Kidney capillary endothelial cell (primary cell): ENCODE measurements around the gene INTS6.

Source experiments
- DNase-seq: peaks from one replicate; pipeline ENCODE4 v3.0.0-alpha.2; 2018; ENCODE audit warnings: low spot score

The INTS6 gene

GRCh38 chr13:51342706-51343105 is 110.1 kb downstream of the INTS6 start:
- no peak for DNase-seq

DNA sequence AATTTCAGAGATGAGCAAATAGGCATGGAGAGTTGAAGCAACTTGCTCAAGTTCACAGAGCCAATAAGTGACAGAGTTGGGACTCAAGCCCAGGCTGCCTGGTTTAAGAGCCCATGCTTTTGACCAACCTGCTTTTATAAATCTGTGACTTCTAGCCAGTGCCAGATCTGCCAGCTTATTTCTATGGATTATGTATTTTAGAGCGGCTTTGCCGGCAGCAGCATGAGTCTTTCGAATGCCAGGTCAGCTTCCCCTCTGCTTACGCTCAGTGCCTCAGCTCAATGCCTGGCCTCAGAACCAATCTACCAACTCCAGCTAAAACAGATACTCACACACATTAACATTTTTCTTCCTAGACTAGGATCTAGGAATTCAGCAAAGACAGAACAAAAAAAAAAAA is 111.0 kb downstream of the INTS6 start:
- no peak for DNase-seq

DNA sequence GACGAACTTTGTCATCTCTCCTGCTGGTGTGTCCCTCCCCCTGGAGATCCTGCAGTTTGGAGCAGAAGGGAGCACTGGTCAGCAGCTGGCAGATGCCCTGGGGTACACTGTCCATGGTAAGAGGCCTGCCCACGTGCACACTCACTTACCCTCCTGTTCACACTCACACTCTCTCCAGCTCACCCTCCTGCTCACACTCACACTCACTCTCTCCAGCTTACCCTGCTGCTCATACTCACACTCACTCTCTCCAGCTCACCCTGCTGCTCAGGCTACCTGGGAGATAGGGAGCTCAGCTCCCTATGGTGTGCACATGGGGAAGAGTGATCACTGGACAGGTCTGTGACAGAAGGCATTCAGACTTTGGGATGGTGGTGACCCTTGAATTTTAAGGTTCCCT is 111.6 kb downstream of the INTS6 start:
- no peak for DNase-seq

DNA sequence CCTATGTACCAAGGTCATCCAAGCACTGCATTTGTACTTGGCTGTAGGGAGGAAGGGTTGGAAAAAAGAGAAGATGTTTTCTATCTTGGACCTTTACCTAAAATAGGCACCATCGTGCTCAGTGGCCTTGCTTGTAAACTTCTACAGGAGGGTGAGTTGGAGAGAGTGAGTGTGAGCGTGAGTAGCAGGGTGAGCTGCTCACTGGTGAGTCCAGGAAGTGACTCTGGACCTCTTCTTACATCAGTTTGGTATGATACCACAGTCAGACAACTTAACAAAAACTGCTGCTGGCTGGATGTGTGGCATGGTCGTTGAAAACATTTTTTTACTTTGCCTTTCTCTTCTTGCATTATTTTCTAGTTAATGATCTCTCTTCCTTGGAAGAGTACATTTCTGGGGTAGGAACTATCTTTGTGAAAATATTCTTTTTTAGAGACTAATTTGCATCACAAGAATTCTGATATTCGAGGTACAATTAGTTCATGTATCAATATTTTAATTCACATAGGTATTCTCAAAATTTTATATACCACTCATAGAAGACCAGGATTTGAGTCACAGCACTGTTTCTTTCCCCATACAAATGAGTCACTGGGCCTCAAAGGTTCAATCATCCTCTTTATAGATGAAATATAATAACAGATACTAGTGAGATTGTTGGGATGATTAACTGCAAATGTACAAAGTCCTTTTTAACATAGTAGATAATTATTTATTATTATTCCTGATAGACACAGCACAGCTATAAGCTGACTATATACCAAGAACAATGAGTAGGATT is 112.7 kb downstream of the INTS6 start:
- no peak for DNase-seq

DNA sequence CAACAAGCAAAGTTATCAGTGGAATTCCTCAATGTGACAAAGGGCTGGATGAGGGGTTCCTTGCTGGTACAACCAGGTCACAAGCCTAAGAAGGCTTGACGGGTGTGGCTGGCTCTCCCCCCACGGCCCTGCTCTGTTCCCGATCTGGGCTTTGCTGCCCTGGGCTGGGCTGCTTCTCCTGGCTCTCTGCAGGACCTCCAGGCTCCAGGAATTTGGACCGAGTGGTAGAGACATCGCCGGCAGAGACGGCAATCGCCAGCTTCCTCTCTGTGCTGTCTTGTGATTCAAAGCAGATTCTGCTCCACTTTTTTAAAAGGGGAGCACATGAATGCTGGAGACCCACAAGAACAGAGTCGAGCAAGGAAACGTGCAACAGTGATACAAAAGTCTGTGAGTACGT is 113.5 kb downstream of the INTS6 start, which contains the start of gene SERPINE3:
Gene SERPINE3, plus strand, starts transcription at position 338 of the 400 bp plus-strand sequence. CDS start 1,401 bp downstream, outside the sequence.
- no peak for DNase-seq

- no peak for DNase-seq
These were observed 116.1 kb downstream of the INTS6 start for GRCh38 chr13:51336746-51337145.

DNA sequence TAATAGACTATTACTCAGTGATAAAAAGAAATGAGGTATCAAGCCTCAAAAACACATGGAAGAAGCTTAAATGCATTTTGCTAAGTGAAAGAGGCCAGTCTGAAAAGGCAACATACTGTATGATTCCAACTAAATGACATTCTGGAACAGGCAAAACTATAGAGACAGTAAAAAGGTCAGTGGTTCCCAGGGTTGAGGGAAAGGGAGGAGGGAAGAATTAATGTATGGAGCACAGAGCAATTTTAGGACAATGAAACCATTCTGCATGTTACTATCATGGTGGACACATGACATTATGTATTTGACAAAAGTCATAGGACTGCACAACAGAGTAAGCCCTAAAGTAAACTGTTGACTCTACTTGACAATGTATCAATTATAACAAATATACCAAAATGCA is 119.0 kb downstream of the INTS6 start:
- DNase-seq, result no peak

DNA sequence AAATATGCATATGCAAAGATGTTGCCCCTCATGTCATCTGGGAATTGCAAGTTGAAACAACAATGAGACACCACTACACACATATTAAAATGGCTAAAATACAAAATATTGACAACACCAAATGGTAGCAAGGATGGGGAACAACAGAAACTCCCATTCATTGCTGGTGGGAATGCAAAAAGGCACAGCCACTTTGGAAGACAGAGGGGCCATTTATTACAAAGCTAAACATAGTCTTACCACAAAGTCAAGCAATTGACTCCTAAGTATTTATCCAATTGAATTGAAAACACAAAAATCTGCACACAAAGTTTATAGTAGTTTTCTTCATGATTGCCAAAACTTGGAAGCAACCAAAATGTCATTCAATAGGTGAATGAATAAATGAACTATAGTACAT is 119.4 kb downstream of the INTS6 start:
- no peak for DNase-seq

DNA sequence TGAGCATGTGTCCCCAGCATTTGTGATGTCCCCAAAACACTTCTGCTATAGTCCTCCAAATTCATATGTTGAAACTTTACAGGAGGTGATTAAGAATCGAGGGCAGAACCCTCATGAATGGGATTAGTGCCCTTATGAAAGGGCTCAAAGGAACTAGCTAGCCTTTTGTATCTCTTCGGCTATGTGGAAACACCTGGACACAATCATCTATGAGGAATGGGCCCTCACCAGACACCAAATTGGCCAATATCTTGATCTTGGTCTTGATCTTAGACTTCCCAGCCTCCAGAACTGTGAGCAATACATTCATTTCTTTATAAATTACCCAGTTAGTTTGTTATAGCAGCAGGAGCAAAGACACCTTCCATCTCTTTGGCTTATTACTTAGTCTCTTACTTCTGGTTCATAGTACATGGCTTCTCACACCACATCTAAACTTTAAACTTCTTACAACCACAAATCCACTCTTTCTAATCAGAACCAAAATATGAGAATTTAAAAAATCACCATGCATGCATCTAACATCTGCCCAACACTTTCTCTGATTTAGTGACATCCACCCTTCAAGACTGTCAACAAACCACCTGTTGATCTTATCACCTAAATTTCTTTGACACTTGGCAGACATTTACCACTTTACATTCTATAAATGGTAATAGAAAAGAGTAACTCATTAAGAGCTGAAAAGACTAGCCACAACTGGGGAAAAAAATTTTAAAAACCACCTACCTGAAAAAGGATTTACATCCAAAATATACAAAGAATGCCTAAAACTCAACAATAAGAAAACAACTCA is 120.1 kb downstream of the INTS6 start:
- no peak for DNase-seq

- no peak for DNase-seq
These were observed 121.4 kb downstream of the INTS6 start for GRCh38 chr13:51331354-51331861.

- DNase-seq, result no peak
These were observed 122.0 kb downstream of the INTS6 start for GRCh38 chr13:51330791-51331190.

- DNase-seq, result no peak
These were observed 123.2 kb downstream of the INTS6 start for GRCh38 chr13:51329606-51330005.

GRCh38 chr13:51328488-51328887 is 124.3 kb downstream of the INTS6 start:
- no peak for DNase-seq

- DNase-seq, result no peak
These were observed 124.9 kb downstream of the INTS6 start for GRCh38 chr13:51327961-51328360.

DNA sequence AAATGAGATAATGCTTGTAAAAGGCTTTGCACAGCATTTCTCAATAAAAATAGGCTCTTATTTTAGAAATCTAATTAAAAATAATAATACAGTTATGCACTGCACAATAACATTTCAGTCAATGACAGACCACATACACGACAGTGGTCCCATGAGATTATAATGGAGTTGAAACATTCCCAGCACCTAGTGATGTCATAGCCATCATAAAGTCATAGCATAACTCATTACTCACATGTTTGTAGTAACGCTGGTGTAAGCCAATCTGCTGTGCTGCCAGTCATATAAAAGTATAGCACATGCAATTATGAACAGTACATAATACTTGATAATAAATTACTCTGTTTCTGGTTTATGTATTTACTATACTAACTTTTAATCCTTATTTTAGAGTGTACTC is 126.1 kb downstream of the INTS6 start:
- DNase-seq, result no peak

GRCh38 chr13:51325837-51326236 is 127.0 kb downstream of the INTS6 start:
- DNase-seq, result no peak

DNA sequence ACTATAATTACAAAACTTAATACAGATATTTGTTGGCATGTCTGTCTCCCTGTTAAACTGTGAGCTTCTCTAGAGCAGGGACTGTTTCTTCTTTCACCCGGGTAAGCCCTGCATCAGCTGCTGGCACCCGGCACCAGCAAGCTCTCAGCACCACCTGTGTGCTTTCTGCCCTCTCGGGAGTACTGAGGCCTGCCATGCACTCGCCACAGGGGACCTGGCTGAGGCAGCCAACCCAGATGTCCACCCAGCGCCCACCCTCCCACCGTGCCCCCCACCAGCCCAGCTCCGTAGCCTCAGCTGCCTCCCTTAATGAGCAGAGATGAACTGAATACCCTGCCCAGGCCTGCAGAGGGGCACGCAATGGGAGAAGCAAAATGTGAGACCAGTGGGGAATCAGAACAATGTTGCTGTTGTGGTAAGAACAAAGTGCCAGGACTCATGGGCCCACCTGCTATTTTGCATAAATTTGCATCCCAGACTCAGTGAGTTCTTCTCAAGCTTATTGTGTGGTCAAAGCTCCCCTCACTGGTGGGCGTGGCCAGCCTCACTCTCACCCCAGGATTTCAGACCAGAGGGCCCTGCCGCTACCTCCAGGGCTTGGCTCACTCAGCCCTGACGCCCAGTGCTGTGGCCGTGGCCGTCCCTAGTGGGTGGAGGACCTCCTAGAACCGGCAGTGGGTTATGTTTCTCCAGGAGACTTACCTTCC is 128.0 kb downstream of the INTS6 start:
- DNase-seq, result no peak

- no peak for DNase-seq
These were observed 128.9 kb downstream of the INTS6 start for GRCh38 chr13:51323824-51324511.

DNA sequence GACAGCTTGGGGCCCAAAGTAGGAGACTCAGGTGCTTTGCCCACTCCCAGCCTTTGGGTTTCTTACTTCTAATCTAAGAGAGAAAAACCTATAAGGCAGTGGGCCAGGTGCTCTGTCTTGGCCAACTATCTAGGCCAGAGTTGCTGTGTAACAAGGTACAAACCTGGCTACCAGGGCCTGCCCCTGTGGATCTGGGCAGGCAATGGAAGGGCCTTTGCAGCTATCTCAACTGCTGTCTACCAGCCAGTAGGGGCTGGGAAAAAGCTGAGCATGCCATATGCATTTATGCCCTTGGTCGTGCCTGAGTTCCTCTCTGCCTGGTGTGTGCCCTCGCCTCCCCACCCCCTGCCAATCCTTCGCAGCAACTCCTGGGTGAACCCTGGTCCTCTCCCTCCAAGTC is 130.0 kb downstream of the INTS6 start:
- DNase-seq, result no peak

GRCh38 chr13:51321836-51322235 is 131.0 kb downstream of the INTS6 start:
- no peak for DNase-seq

GRCh38 chr13:51318876-51319275 is 134.0 kb downstream of the INTS6 start:
- DNase-seq, result no peak

DNA sequence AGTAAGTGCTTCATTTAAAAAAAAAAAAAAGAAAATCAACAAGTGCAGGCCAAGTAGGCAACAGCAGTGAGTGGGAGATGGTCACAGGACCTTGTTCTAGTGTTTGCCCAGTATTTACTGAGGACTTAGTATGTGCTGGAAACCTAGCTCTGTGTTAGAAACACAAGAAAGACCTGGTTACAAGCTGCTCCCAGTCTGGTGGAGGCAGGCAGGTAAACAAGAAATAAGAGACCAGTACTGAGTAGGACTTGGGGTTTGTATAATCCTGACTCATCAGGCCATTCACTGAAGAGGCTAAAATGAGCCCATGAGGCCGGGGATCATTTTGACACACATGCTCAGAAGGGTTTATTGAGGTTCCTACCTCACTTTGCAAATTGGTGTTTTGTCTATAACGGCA is 134.8 kb downstream of the INTS6 start:
- DNase-seq, result no peak
